Liver (tissue), 9 donors: Measurements from ENCODE around the gene NEAT1. TPM values are rescaled to one million over a fixed set of nuclear protein-coding genes. Genes with fewer than 3 reads are reported as not detected.

Source experiments
- DNase-seq: peaks from one replicate; pipeline ENCODE4 v3.0.0-alpha.2; 2017; ENCODE audit warnings: low spot score
- H3K27ac ChIP-seq, 2 donors: one replicate each; pipeline ENCODE4 v1.7.0; 2013; ENCODE audit warnings: inconsistent platforms in 2 of 2, low read length in 2 of 2, control low read depth in 1 of 2, low read depth in 1 of 2, mild to moderate bottlenecking in 1 of 2
- H3K27me3 ChIP-seq, 4 donors: one replicate each; pipeline versions ENCODE4 v1.6.1 to v1.7.0; 2013; ENCODE audit warnings: low read length in 3 of 4, inconsistent platforms in 1 of 4, mild to moderate bottlenecking in 1 of 4, moderate library complexity in 1 of 4; ENCODE audit not compliant: control insufficient read depth in 4 of 4, insufficient read depth in 4 of 4
- H3K36me3 ChIP-seq, 4 donors: one replicate each; pipeline versions ENCODE4 v1.6.1 to v1.7.0; 2013; ENCODE audit warnings: low read length in 3 of 4, mild to moderate bottlenecking in 3 of 4, low read depth in 1 of 4, moderate library complexity in 1 of 4; ENCODE audit not compliant: control insufficient read depth in 4 of 4, insufficient read depth in 3 of 4
- H3K4me1 ChIP-seq, 4 donors: one replicate each; pipeline versions ENCODE4 v1.6.1 to v1.7.0; 2013; ENCODE audit warnings: low read length in 3 of 4, mild to moderate bottlenecking in 3 of 4, moderate library complexity in 1 of 4; ENCODE audit not compliant: control insufficient read depth in 4 of 4, insufficient read depth in 4 of 4
- H3K4me3 ChIP-seq, 3 donors: one replicate each; pipeline versions ENCODE4 v1.6.1 to v1.7.0; 2013; ENCODE audit warnings: low read length in 3 of 3, control low read depth in 1 of 3, low read depth in 1 of 3, mild to moderate bottlenecking in 1 of 3
- H3K9ac ChIP-seq, 2 donors: one replicate each; pipeline ENCODE4 v1.7.0; 2013; ENCODE audit warnings: low read length in 2 of 2, mild to moderate bottlenecking in 2 of 2, moderate library complexity in 2 of 2, control low read depth in 1 of 2, low read depth in 1 of 2
- H3K9me3 ChIP-seq, 4 donors: one replicate each; pipeline versions ENCODE4 v1.6.1 to v1.7.0; 2013; ENCODE audit warnings: low read length in 3 of 4; ENCODE audit not compliant: control insufficient read depth in 4 of 4
- CTCF ChIP-seq: fragments of 150-350 bp; IDR thresholded peaks from 2 replicates; pipeline ENCODE4 v1.5.1; 2017; ENCODE audit warnings: improper control_type of control experiment, low read depth, low read length; ENCODE audit not compliant: missing input control
- EGR1 ChIP-seq, 2 donors: IDR thresholded peaks; 2 replicates each; pipeline ENCODE4 v1.6.1; 2016 to 2018; ENCODE audit warnings: antibody characterized with exemption in 2 of 2, low read depth in 2 of 2
- FOXA1 ChIP-seq: IDR thresholded peaks from 2 replicates; pipeline ENCODE4 v1.6.1; 2016; ENCODE audit warnings: antibody characterized with exemption
- FOXA2 ChIP-seq: IDR thresholded peaks from 2 replicates; pipeline ENCODE4 v1.6.1; 2016; ENCODE audit warnings: antibody characterized with exemption
- GABPA ChIP-seq, 2 donors: IDR thresholded peaks in 1 of 2; conservative IDR thresholded peaks in 1 of 2; 2 replicates each; pipeline ENCODE4 v1.6.1; 2016; ENCODE audit warnings: antibody characterized with exemption in 2 of 2, mild to moderate bottlenecking in 1 of 2, moderate library complexity in 1 of 2
- HNF4A ChIP-seq, 2 donors: conservative IDR thresholded peaks; 2 replicates each; pipeline ENCODE4 v1.6.1; 2016; ENCODE audit warnings: antibody characterized with exemption in 2 of 2, mild to moderate bottlenecking in 2 of 2
- HNF4G ChIP-seq: IDR thresholded peaks from 2 replicates; pipeline ENCODE4 v1.6.1; 2016; ENCODE audit warnings: antibody characterized with exemption
- JUND ChIP-seq, 2 donors: IDR thresholded peaks; 2 replicates each; pipeline ENCODE4 v1.6.1; 2016; ENCODE audit warnings: antibody characterized with exemption in 2 of 2
- NR2F2 ChIP-seq: IDR thresholded peaks from 2 replicates; pipeline ENCODE4 v1.6.1; 2016; ENCODE audit warnings: antibody characterized with exemption
- RAD21 ChIP-seq, 2 donors: IDR thresholded peaks; 2 replicates each; pipeline ENCODE4 v1.6.1; 2016; ENCODE audit warnings: antibody characterized with exemption in 2 of 2, mild to moderate bottlenecking in 2 of 2
- RXRA ChIP-seq, 2 donors: IDR thresholded peaks; 2 replicates each; pipeline ENCODE4 v1.6.1; 2017 to 2018; ENCODE audit warnings: antibody characterized with exemption in 2 of 2, mild to moderate bottlenecking in 1 of 2
- SP1 ChIP-seq: IDR thresholded peaks from 2 replicates; pipeline ENCODE4 v1.6.1; 2018; ENCODE audit warnings: antibody characterized with exemption, mild to moderate bottlenecking
- TAF1 ChIP-seq: conservative IDR thresholded peaks from 2 replicates; pipeline ENCODE4 v1.6.1; 2016; ENCODE audit warnings: antibody characterized with exemption, mild to moderate bottlenecking
- YY1 ChIP-seq: IDR thresholded peaks from 2 replicates; pipeline ENCODE4 v1.6.1; 2016; ENCODE audit warnings: antibody characterized with exemption, mild to moderate bottlenecking
- WGBS: extraction: QIAGEN DNeasy Blood & Tissue Kit; methylation state at CpG from one replicate; pipeline ENCODE4 v1.1.7; 2013; 5-methylcytosine and 5-hydroxymethylcytosine counted together
- polyA plus RNA-seq, 2 donors: library from polyadenylated mRNA; stranded (reverse) in 1 of 2; unstranded in 1 of 2; fragments of 200-250 nt in 1 of 2; fragments of >200 nt in 1 of 2; fragmentation: Nextera tagmentation in 1 of 2; extraction: Ambion mirVana in 1 of 2; gene quantifications; one replicate each; pipeline versions ENCODE4 v1.2.1 to v1.2.3, GENCODE V29; 2013 to 2015
- total RNA-seq, 2 donors: library from RNA; depleted of rRNA; stranded (reverse); fragments of >200 nt; gene quantifications; one replicate each; pipeline ENCODE4 v1.2.3, GENCODE V29; 2014
- TF ChIP-seq, protein P1 (sequence below): IDR thresholded peaks from 2 replicates; pipeline ENCODE4 v1.6.1; 2016; ENCODE audit warnings: antibody characterized with exemption
- TF ChIP-seq, protein P2 (sequence below): IDR thresholded peaks from 2 replicates; pipeline ENCODE4 v1.6.1; 2016; ENCODE audit warnings: antibody characterized with exemption, mild to moderate bottlenecking
- TF ChIP-seq, protein P3 (sequence below): IDR thresholded peaks from 2 replicates; pipeline ENCODE4 v1.6.1; 2016; ENCODE audit warnings: antibody characterized with exemption
- TF ChIP-seq, protein P4 (sequence below): IDR thresholded peaks from 2 replicates; pipeline ENCODE4 v1.6.1; 2016; ENCODE audit warnings: antibody characterized with exemption
- donor health status: healthy.
- donor health status: healthy.
- donor health status: healthy.
- donor health status: healthy.
- donor health status: healthy.

The NEAT1 gene
- total and polyA plus RNA-seq, 4 donors: 29.6 to 1,968 (median 80.8) TPM

DNA sequence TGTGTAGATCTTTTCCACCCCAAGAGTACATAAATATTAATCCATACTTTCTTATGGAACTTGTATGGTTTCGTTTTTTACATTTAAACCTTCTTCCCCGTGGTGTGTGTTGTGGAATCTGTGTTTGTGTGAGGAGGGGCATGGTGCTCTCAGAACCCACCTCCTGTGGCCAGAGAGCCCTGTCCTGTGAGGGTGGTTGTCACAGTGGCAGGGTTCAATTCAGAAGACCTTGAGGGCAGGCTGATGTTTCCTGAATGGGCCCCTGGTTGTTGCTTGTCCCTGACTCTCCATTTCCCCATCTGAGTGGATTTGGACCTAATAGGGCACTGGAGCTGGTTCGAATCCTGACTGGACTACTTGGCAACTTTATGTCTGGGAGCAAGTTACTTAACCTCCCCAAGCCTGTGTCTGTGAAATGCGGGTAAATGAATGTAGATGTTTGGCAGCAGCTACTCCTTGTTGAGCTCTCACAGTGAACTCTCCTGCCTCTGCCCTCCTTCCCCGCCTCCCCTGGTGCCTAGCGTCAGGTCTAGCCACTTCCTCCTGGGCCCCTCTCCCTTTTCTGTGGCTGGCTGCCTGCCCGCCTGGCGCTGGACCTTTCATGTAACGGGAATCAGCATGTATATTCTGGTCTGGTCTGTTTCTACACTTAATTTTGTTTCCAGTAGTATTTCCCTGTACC is 7.3 kb downstream of the NEAT1 start:
- 3% methylated on average over 9 of the region's 9 CpGs for WGBS
- Histone ChIP-seq H3K36me3 (peaks cover 0 to 13% (median 4%) of the 10 kb centered on the region in 4 donors), H3K4me3 (peak overlapping the region in 2 of 3 donors; percentile 0 to 15), H3K27ac (peak overlapping the region; percentile 99 to 100), H3K4me1 (peaks cover 0 to 41% (median 23%) of the 10 kb centered on the region in 4 donors), H3K9ac (peak overlapping the region; percentile 51 to 83), H3K9me3 (no peaks in the 10 kb centered on the region), H3K27me3 (no peaks in the 10 kb centered on the region)
- DNase-seq: no peak
- peak in 1 of 2 donors; percentile 72 for TF ChIP-seq JUND (IDR thresholded peaks at IDR 0.05)
- peak; percentile 11 for TF ChIP-seq NR2F2
- TF ChIP-seq, protein P1, sequence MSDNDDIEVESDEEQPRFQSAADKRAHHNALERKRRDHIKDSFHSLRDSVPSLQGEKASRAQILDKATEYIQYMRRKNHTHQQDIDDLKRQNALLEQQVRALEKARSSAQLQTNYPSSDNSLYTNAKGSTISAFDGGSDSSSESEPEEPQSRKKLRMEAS: no peak
- TF ChIP-seq RXRA (IDR thresholded peaks at IDR 0.05): peak; percentile 38 to 45
- TF ChIP-seq, protein P2, sequence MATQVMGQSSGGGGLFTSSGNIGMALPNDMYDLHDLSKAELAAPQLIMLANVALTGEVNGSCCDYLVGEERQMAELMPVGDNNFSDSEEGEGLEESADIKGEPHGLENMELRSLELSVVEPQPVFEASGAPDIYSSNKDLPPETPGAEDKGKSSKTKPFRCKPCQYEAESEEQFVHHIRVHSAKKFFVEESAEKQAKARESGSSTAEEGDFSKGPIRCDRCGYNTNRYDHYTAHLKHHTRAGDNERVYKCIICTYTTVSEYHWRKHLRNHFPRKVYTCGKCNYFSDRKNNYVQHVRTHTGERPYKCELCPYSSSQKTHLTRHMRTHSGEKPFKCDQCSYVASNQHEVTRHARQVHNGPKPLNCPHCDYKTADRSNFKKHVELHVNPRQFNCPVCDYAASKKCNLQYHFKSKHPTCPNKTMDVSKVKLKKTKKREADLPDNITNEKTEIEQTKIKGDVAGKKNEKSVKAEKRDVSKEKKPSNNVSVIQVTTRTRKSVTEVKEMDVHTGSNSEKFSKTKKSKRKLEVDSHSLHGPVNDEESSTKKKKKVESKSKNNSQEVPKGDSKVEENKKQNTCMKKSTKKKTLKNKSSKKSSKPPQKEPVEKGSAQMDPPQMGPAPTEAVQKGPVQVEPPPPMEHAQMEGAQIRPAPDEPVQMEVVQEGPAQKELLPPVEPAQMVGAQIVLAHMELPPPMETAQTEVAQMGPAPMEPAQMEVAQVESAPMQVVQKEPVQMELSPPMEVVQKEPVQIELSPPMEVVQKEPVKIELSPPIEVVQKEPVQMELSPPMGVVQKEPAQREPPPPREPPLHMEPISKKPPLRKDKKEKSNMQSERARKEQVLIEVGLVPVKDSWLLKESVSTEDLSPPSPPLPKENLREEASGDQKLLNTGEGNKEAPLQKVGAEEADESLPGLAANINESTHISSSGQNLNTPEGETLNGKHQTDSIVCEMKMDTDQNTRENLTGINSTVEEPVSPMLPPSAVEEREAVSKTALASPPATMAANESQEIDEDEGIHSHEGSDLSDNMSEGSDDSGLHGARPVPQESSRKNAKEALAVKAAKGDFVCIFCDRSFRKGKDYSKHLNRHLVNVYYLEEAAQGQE: peak; percentile 13
- TF ChIP-seq SP1: peak; percentile 50
- TF ChIP-seq HNF4A (conservative IDR thresholded peaks at IDR 0.05): peak; percentile 13 to 41
- TF ChIP-seq FOXA1: no peak
- TF ChIP-seq, protein P3, sequence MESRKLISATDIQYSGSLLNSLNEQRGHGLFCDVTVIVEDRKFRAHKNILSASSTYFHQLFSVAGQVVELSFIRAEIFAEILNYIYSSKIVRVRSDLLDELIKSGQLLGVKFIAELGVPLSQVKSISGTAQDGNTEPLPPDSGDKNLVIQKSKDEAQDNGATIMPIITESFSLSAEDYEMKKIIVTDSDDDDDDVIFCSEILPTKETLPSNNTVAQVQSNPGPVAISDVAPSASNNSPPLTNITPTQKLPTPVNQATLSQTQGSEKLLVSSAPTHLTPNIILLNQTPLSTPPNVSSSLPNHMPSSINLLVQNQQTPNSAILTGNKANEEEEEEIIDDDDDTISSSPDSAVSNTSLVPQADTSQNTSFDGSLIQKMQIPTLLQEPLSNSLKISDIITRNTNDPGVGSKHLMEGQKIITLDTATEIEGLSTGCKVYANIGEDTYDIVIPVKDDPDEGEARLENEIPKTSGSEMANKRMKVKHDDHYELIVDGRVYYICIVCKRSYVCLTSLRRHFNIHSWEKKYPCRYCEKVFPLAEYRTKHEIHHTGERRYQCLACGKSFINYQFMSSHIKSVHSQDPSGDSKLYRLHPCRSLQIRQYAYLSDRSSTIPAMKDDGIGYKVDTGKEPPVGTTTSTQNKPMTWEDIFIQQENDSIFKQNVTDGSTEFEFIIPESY: no peak
- TF ChIP-seq RAD21 (IDR thresholded peaks at IDR 0.05): peak; percentile 5 to 8
- peak in 1 of 2 donors; percentile 20 for TF ChIP-seq EGR1 (IDR thresholded peaks at IDR 0.05; ENCODE audit: low read depth in 2 of 2)
- no peak for TF ChIP-seq HNF4G
- TF ChIP-seq FOXA2: no peak
- TF ChIP-seq, protein P4, sequence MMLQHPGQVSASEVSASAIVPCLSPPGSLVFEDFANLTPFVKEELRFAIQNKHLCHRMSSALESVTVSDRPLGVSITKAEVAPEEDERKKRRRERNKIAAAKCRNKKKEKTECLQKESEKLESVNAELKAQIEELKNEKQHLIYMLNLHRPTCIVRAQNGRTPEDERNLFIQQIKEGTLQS: peak; percentile 30
- TF ChIP-seq GABPA (IDR thresholded peaks at IDR 0.05 in 1 of 2, conservative IDR thresholded peaks at IDR 0.05 in 1 of 2): no peak
- no peak for TF ChIP-seq CTCF
- TF ChIP-seq YY1: no peak
- TF ChIP-seq TAF1: no peak
